ENCODE data around the gene FARSA.
"Not testable (repeated sequence)": the region's sequence is repeated elsewhere in the genome, so short reads cannot be mapped to it uniquely, and the experiment has no call there.

Gene FARSA

GRCh38 chr19:12937093-12937926, 3.8 kb upstream of the FARSA start:
- peak; percentile 66 for DNase-seq

GRCh38 chr19:12936582-12936981, 3.1 kb upstream of the FARSA start:
- DNase-seq = no peak

- no peak for DNase-seq
Measured at GRCh38 chr19:12935071-12935470, 1.6 kb upstream of the FARSA start.

- DNase-seq = no peak
Measured at GRCh38 chr19:12932392-12933286, 872 bp downstream of the FARSA start.

GRCh38 chr19:12930002-12930645, 3.4 kb downstream of the FARSA start:
- no peak for DNase-seq

GRCh38 chr19:12924621-12925310, 8.7 kb downstream of the FARSA start:
- DNase-seq = no peak

GRCh38 chr19:12922959-12923358, 10.6 kb downstream of the FARSA start:
- no peak for DNase-seq

GRCh38 chr19:12921047-12921446, 12.5 kb downstream of the FARSA start:
- DNase-seq = no peak

- no peak for DNase-seq
Measured at GRCh38 chr19:12918253-12918652, 15.3 kb downstream of the FARSA start.

GRCh38 chr19:12915860-12916259, 17.7 kb downstream of the FARSA start:
- not testable (repeated sequence) for DNase-seq

- no peak for DNase-seq
Measured at GRCh38 chr19:12913851-12914690, 19.4 kb downstream of the FARSA start.

- peak; percentile 65 for DNase-seq
Measured at GRCh38 chr19:12913011-12913561, 20.4 kb downstream of the FARSA start.

GRCh38 chr19:12912571-12912970, 20.9 kb downstream of the FARSA start:
- no peak for DNase-seq

- DNase-seq = no peak
Measured at GRCh38 chr19:12907166-12907565, 26.3 kb downstream of the FARSA start.

- DNase-seq = no peak
Measured at GRCh38 chr19:12899891-12900518, 33.5 kb downstream of the FARSA start.

GRCh38 chr19:12896460-12896859, 37.1 kb downstream of the FARSA start:
- DNase-seq = no peak

GRCh38 chr19:12893582-12893981, 39.9 kb downstream of the FARSA start:
- DNase-seq = no peak

- DNase-seq = no peak
Measured at GRCh38 chr19:12891553-12892021, 41.9 kb downstream of the FARSA start.

GRCh38 chr19:12890787-12891552, 42.5 kb downstream of the FARSA start, which contains the start of gene GCDH:
Gene GCDH, plus strand, starts transcription at chr19:12891160. Its CDS starts 145 bp downstream, at chr19:12891305.
- DNase-seq = peak; percentile 99

GRCh38 chr19:12890299-12890786, 43.2 kb downstream of the FARSA start:
- not testable (repeated sequence) for DNase-seq

Measured in islet precursor cell (in vitro differentiated cells).